Astrocyte of the hippocampus (primary cell): ENCODE results near the gene EFCC1.

Experiments
- DNase-seq: peaks from one replicate; pipeline ENCODE4 v3.0.0; 2011; ENCODE audit warnings: low read depth, low spot score

Gene EFCC1

GRCh38 chr3:129032716-129033115 is 31.6 kb downstream of the EFCC1 start:
- no peak for DNase-seq

- DNase-seq: no peak
These were observed 32.0 kb downstream of the EFCC1 start for GRCh38 chr3:129033151-129033550.

DNA sequence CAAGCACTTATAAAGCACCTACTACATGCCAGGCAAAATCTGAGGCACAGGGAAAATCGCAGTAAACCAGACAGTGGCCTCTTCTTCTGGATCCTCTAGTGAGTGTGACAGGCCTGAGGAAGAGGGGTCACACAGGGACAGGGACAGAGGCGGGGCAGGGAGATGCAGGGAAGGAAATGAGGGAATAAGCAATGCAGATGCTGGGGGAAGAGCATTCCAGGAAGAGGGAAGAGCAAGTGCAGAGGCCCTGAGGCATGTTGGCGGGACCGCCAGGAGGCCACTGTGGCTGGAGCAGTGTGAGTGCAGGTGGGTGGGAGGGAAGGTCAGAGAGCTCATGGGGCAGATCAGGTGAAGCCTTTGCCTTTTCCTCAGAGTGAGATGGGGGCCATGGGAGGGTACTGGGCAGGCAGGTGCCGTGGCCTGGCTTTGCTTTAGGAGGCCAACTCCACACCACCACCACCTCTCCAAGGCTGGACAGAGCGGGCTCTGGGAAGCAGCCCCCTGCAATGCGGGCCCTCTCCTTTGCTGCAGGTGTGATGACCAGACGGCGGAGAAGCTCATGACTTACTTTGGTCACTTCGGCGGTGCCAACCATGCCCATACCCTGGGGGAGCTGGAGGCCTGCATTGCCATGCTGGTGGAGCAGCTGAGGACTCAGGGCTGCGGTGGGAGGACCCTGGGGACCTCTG is 32.7 kb downstream of the EFCC1 start:
- no peak for DNase-seq

GRCh38 chr3:129034642-129035041 is 33.5 kb downstream of the EFCC1 start:
- DNase-seq: no peak

DNA sequence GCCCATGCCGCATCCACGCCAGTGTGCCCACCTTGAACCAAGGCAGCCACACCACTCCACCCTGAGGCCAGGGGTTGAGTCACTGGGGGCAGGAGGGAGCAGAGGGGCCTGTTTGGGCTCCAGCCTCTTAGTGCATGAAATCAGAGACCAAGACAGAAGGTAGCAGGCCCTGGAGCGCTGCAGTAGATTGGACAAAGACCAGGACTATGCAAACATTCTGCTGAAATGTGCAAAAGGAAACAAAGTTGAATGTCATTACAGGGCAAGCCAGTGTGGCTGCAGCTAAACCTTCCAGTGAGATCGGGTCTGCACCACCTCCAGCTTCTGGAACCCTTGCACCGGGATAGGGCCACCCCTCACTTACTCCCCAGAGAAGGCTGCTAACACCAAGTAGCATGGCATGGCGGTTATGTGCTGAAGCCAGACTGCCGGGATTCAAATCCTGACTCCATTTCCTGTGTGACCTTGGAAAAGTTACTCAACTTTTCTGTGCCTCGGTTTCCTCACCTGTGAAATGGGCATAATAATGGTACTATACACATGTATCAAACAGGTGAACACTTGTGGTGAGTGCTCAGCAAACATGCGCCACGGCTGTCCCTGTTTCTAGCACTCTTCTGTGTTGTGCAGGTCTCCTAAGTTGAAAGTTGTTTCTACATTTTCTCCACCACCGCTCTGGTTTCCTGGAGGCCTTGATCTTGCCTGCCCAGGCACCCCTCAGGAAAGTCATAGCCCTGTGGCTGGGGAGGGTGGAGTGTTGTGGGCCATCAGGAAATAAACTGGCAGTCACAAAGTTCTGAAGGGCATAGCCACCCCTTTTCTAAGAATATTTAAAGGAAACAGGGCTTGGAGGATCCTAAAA is 34.5 kb downstream of the EFCC1 start:
- DNase-seq: no peak

DNA sequence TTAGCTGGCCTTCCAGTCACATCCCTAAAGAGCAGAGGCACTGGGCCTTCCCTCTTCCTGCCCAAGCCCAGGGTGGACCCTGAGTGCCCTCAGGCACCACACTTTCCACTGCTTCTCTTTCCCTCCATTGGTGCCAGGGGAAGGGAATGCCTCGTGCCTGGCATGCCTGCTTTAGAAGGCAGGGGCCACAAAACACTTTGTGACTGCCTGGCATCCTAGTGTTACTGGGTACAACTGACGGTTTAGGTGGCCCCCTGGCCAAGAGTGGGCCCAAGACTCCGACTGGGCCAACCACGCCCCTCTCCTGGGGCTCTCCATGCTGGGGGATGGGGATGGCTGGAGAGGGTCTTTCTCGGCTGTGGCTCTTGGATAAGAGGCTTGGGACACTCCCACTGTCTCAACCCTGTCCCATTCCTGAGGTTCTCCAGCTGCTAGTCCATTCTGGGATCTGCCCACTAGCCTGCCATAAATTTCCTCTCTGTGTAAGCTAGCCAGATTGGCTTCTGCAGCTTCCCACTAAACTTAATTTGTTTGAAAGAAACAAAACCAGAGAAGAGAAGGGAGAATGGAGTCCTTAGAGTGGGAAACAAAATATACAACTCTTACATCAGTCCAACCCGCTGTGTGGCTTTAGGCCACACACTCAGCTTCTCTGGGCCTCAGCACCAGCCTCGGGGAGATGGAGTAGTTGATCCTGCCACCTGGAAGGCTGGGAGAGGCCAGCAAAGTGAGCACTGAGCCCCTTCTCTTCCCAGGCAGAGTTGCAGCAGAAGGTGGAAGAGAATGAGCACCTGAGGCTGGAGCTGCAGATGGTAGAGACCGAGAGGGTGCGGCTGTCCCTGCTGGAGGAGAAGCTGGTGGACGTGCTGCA is 35.4 kb downstream of the EFCC1 start:
- no peak for DNase-seq

DNA sequence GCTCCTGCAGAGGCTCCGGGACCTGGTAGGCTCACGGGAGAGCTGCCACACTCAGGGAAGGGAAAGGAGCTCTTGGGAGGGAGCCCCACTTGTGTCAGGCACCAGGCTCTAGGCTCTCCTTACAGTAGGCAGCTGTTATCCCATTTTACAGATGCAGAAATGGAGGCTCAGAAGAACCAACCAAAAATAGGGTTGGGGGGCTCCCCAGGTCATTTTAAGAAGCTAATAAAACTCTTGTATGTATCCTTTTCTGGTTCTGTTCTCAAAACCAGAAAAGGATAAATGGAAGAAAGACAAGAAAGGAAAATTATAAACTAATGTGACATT is 36.0 kb downstream of the EFCC1 start:
- DNase-seq: no peak

DNA sequence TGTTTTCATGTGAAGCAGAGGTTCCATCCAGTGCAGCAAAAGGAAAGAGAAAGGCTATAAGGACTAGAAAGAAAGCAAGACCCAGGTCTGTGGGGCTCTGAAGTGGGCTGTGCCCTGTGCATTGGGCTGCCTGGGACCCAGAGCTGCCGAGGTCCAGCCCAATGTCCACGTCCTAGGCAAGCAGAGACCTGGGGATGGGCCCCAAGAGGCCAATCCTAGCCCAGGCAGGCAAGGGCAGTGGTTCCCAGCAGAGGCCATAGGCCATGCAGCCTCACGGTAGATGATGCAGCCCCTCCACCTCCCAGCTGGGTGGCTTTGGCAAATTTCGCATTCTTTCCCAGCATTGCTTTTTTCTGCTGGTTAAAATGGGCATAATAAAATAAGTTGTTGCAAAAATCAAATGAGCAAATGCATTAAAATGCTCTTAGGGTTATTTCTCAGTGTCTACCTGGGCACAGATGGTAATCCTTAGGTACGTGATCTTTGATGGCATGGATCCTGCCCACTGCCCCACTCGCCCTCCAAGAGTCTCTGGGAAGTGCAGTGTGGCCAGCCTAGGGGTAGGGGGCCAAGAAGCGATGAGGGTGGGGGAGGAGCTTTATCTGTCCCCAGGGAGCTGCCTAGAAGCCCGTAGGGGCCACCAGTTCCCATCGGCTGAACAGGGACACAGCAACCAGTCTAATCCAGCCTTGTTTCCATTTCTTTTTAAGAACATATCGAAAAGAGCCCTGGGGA is 37.2 kb downstream of the EFCC1 start:
- no peak for DNase-seq

GRCh38 chr3:129039271-129040038 is 38.4 kb downstream of the EFCC1 start:
- peak; percentile 44 for DNase-seq

DNA sequence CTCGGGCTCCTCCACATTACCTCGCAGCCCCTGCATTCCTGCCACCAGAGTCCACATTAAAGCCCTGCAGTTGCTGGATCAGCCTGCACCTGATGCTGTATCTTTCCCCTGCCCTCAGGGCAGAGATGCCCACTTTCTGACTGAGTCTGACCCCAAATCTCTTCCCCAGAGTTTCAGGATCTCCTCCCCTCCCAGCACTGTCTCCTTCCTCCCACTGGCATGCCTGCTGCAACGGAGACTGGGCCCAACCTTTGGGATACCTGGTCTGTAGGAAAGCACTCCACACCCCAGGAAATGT is 38.9 kb downstream of the EFCC1 start:
- DNase-seq: no peak

- no peak for DNase-seq
These were observed 39.6 kb downstream of the EFCC1 start for GRCh38 chr3:129040579-129041300.

DNA sequence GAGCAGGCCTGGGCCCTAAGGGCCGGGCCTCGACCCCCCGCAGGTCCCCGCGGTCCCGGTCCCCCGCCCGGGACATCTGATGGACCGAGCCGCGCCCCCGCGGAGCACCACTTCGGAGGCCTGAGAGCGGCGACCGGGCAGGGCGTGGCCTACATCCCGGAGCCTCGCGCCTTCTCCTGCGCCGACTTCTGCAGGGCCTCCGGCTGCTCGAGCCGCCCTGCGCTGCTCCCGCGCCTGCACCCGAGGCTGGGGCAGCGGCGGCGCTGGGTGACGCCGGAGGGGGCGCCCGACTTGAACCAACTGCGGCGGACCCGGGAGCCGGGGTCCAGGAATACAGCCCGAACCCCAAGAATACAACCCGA is 44.6 kb downstream of the EFCC1 start:
- no peak for DNase-seq

DNA sequence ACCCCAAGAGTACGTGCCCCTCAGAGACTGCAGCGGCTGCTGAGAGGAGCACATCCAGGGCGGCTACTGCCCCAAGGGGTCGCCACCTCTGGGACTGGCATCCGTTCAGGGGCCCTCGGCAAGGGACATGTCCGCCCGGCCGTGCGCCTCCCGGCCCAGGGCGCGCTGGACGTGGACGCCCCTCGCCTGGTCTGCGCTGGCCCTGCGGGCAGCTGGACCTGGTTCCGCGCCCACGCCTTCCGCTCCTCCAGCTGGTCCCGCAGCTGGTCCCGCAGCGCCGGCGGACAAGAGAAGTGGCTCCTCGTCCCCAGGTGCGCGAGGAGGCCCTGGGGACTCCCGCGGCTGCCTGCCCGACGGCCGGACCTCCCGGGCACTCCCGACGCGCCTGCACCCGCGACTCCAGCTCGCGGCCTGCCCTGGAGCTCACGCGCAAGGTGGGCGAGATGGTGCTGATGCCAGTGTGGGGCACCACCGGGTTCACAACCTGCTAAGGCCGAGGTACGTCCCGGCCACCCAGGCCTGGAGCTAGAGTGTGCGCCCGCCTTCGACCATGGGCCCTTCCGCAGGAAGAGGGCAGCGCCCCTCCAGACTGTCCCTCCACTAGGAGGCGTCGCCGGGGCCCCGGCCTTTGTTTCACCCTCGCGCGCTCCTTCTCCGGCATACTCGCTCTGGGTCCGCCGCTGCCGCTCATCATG is 45.1 kb downstream of the EFCC1 start:
- no peak for DNase-seq

GRCh38 chr3:129046732-129047552 is 45.8 kb downstream of the EFCC1 start:
- DNase-seq: no peak

- no peak for DNase-seq
These were observed 46.4 kb downstream of the EFCC1 start for GRCh38 chr3:129047553-129047839.

DNA sequence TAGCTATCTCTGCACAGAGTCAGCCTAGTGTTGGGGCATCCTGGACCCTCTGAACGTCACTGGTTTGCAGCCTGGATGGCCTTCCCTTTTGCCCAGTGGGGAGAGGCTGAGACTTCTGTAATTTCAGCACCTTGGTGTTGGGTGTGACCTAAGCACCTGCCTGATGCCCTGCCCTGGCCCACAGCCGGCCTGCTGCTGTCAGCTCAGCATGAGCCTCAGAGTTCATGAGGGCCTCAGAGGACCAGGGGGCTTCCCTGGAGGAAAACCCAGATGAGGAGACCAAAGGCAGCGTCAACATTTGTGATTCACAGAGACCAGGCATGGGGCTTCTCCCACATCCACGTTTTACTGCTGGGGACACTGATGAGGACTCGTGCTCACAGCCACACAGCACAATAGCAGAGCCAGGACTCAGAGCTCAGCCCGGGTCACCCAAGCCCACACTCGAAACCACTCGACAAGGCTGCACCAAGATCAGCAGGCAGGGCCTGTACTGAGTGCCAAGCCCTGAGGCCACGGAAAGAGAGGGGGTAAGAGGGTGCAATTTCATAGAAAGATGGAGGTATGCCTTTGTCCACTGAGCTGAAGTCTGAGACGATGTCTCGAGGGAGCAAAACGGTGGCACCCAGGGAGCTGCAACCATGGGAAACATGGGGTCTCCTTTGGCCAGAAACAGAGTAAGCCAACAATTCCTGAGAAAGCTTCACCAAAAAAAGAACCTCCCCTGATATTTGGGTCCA is 49.6 kb downstream of the EFCC1 start:
- no peak for DNase-seq

GRCh38 chr3:129051871-129052340 is 50.8 kb downstream of the EFCC1 start:
- DNase-seq: peak; percentile 45

DNA sequence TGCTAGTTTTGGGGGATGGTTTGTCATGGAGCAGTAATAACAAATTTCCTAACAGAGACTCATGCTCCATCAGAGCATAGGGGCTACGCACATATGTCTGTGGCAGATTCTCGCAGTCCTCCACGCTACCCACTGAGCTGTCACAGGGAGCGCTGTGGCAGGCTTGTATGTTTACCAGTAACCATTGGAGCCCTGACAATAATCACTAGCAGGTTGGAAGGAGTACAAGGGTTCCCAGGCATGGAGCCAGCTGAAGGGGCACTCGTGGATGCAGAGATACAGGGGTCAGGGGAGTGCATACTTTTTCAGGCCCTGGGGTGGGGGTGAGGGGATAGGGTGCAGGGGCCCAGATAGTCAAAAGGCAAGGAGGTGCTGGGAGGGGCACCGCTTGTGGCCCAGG is 51.6 kb downstream of the EFCC1 start:
- DNase-seq: peak; percentile 58
